Uterus (tissue), 2 donors: Measurements from ENCODE around the gene BCKDHB.

Source experiments
- CTCF ChIP-seq, 4 experiments: fragments of 200-600 bp in 2 of 4; fragments of 450-650 bp in 2 of 4; sonication (generic) in 2 of 4; IDR thresholded peaks; one replicate each; pipeline ENCODE4 v1.5.1; 2016 to 2019; ENCODE audit warnings: antibody characterized with exemption in 4 of 4, mild to moderate bottlenecking in 2 of 4, moderate library complexity in 1 of 4
- POLR2A ChIP-seq, 2 donors: fragments of 450-650 bp; IDR thresholded peaks; one replicate each; pipeline ENCODE4 v1.6.1; 2016; ENCODE audit warnings: antibody characterized with exemption in 2 of 2, mild to moderate bottlenecking in 1 of 2, moderate library complexity in 1 of 2

- no peak for TF ChIP-seq CTCF (IDR thresholded peaks at IDR 0.05)
- no peak for TF ChIP-seq POLR2A (IDR thresholded peaks at IDR 0.05)
These were observed 282.0 kb downstream of the BCKDHB start for GRCh38 chr6:80388507-80388906.
